Cerebellar cortex (tissue), 1 donor: ENCODE data around the gene MED8.

Source experiments
- DNase-seq: peaks from one replicate; pipeline ENCODE4 v3.0.0-alpha.2; 2015; ENCODE audit warnings: low spot score

The MED8 gene

DNA sequence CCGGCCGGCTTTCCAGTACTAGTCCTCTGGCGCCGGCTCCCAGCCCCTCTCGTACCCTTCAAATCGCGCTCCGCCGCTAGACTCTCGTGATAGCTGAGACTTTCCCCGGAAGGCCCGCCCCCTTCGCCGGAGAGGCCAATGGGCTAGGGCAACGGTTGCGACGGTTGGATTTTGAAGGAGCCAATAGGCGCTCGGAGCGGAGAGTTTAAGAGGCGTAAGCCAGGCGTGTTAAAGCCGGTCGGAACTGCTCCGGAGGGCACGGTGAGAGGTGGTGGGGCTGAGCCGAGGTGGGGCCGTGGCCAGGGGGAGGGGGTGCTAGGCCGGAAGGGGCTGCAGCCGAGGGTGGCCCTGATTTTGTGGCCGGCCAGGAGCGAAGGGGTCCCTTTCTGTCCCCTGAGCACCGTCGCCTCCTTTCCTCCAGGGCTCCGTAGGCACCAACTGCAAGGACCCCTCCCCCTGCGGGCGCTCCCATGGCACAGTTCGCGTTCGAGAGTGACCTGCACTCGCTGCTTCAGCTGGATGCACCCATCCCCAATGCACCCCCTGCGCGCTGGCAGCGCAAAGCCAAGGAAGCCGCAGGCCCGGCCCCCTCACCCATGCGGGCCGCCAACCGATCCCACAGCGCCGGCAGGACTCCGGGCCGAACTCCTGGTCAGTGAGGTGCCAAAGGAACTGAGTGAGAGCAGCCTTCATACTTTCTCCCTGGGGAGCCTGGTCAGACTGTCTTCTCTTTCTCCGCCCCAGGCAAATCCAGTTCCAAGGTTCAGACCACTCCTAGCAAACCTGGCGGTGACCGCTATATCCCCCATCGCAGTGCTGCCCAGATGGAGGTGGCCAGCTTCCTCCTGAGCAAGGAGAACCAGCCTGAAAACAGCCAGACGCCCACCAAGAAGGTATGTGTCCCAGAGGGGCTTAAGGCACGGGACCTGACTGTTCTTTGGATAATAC, 30.6 kb downstream of the MED8 start, which contains the start of gene CDC20:
Gene CDC20 (plus strand): TSS at position 236 of the 948 bp plus-strand sequence. CDS start 235 bp downstream, at position 471.
- peak; percentile 98 for DNase-seq

DNA sequence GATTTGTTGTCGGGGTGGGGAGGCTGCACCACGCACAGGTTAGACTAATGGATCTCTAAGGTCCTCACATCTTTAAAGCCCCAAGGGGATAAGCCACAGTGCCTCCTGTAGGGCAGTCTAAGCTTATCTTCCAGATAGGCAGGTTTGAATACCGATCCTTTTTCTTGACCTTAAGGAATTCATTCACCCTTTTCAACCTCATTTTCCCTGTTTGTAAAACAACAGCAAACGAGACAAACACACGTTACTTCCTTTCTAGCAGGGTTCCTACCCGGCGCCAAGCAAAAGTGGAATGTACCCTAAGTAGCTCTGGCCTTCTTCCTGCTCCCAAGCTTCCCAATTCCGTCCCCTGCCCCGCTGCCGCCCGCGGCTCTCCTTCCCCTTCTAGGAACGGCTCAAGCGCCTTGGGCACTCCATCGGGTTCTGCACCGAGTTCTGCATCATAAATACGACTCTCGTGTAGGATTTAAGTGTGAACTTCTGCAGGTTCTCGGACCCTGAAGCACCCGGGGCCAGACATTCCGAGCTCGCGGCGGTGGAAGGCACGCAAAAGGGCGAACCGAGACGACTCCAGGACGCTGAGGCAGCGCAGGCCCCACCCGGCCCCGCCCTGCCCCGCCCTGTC, 31.4 kb downstream of the MED8 start:
- peak; percentile 48 for DNase-seq

DNA sequence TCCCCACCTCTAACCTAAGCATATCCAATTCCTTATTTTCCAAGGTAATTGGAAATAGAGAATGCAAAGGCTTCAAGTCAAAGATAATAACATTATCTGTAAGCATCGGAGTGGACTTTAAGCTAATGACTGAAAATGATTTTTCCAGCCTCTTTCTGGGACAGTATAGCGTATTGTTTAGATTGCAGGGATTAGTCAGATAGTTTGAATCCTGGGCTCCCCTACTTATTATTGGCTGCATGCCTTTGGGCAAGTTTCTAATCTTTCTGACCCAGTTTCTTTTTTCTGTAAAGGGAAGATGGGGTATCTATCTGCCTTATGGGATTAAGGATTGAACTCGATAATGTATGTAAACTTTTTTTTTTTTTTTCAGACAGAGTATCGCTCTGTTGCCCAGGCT, 32.3 kb downstream of the MED8 start:
- DNase-seq = no peak

DNA sequence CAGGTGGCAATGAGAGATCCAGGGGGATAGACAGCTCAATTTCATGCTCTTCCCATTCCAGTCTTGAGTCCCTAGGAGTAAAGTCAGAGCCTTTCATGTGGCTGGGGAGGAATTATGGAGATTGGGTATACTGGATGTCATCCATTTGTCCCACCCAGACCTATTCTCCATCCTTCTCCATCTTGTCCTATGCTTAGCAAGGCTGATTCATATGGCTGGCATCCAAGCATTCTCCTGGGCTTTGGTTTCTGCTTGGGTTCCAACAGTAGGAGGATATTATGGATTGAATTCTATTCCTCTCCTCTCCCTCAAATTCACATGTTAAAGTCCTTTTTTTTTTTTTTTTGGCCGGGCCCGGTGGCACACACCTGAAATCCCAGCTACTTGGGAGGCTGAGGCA, 34.7 kb downstream of the MED8 start:
- DNase-seq = no peak

DNA sequence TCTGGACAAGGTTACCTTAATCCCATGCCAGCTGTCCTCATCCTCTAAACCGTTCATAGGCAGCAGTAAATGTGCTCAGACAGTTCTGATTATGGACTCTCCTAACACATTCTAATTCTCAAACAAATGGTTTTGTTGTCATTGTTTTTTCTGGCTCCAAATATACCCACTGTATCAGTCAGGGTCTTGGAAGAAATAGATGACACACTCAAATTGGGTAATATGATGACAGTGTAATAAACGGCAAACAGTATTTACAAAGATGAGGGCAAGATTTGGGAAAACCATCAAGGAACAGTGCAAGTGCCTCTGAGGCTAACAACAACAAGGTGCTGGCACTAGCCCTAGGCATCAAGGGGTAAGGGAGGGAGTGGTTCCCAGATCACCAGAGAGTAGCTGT, 35.1 kb downstream of the MED8 start:
- DNase-seq = no peak

DNA sequence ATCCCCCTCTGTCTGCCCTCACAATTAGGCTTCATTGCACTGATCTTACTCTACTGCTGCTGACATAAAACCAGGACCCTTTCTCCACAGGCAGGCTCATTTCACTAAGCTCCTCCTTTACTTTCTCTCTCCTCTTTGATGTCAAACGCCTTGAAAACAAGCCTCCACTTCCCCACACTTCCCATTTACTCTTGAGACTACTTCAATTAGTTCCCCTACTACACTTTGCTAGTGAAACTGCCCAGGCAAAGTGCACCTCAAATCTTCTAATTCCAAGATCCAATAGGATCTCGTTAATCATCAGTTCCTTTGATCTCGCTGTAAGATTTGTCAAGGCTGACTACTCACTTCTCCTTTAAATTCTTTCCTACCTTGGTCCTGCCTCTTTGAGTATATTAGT, 36.7 kb downstream of the MED8 start:
- no peak for DNase-seq

DNA sequence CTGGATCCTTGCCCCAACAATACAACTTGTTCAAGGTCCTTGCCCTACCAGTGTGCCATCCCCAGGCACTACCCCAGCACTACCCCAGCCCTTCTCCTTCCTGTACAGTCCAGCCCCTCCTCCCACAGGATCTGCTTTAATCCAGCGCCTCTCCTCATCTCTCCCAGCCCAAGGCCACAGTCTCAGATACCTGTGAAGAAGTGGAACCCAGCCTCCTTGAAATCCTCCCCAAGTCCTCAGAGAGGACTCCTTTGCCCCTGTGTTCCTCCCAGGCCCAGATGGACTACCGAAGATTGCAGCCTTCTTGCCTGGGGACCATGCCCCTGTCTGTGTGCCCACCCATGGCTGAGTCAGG, 37.3 kb downstream of the MED8 start:
- no peak for DNase-seq

DNA sequence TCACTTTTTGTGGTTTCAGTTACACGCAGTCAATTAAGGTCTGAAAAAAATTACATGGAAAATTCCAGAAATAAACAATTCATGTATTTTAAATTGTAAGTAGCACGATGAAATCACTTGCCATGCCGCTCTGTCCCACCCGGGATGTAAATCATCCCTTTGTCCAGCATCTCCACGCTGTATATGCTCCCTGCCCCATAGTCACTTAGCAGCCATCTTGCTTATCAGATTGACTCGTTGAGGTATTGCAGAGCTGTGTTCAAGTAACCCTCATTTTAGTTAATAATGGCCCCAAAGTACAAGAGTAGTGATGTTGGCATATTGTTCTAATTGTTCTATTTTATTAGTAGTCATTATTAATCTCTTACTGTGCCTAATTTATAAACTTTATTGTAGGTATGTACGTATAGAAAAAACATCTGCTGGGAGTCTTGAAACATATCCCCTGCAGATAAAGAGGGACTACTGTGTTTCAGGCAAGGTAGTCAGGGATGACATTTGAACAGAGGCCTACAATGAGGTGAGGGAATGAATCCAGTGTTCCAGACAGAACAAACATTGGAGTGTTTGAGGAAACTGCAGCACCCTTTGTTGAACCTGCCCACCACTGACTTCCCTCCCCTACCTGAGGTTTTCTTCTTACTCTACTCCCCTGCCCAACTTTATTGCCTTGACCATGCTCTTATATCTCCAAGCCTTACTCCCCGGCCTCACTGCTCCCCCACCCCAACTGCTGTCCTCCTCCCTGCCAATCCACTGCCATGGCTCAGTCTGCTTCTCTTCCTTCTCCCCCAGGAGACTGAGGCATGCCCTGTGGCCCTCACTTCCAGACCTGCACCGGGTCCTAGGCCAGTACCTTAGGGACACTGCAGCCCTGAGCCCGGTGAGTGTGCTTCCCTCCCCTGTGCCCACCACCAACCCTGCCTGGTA, 37.9 kb downstream of the MED8 start:
- DNase-seq = no peak

DNA sequence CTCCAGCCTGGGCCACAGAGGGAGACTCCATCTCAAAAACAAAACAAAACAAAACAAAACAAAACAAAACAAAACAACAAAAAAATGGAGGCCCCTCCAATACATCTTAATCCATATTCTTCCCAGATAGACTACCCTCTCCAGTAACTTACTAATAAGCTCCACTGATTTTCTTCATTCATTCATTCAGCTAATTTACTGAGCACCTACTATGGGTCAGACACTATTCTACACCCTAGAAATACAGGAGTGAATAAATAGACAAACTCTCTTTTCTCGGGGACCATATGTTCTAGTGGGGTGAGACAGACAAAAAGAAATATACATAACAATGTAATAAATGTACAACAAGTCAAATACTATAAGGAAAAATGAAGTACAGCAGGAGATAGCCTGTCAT, 38.6 kb downstream of the MED8 start:
- DNase-seq = no peak

DNA sequence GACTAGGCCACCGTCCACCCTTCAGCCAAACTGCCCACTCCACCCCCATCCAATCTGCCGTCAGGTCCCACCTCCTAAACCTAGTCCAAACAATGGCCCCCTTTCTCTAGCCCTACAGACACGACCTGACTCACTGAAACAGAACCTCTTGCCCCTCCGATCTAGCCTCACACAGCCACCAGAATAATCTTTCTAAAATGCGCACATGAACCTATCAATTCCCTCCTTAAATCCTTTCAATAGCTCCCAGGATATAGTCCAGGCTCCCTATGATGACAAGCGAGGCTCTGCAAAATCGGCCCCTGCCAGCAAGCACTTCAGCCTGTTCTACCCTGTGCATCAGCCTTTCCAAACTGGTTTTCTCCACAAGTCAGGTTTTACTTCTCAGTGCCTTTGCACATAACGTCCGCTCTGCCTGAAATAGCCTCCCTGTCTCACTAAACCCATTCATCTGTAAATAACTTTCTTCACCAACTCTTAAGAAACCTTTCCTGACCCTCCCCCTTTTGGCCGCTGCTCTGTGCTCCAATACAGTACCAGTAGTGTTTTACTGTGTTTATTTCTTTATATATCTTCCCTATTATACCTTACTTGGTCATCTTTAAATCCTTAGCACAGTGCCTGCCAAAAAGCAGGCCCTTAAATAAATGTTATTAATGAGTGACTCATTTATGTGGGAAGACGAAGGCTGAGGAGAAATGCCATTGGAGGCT, 39.9 kb downstream of the MED8 start:
- peak; percentile 40 for DNase-seq

DNA sequence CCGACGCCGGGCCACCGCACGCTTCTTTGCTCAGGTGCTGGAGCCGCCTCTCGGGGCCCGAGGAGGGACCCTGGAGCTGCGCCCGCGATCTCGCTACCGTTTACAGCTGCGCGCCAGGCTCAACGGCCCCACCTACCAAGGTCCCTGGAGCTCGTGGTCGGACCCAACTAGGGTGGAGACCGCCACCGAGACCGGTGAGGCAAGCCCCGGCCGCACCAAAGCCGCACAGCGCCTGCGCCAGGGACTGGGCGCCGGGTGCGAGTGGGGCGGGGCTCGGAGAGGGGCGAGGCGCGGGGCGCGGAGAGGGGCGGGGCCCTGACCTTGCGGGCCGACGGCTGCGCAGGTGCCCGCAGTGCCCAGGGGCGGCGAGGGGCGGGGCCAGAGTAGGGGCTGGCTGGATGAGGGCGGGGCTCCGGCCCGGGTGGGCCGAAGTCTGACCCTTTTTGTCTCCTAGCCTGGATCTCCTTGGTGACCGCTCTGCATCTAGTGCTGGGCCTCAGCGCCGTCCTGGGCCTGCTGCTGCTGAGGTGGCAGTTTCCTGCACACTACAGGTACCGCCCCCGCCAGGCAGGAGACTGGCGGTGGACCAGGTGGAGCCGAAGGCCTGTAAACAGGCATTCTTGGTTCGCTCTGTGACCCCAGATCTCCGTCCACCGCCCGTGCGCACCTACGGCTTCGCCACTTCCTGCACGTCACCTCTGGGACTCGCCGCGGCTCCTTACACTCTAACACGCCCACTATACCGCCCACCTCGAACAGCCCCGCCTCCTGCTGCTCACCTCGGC, 40.6 kb downstream of the MED8 start:
- DNase-seq = peak; percentile 77

DNA sequence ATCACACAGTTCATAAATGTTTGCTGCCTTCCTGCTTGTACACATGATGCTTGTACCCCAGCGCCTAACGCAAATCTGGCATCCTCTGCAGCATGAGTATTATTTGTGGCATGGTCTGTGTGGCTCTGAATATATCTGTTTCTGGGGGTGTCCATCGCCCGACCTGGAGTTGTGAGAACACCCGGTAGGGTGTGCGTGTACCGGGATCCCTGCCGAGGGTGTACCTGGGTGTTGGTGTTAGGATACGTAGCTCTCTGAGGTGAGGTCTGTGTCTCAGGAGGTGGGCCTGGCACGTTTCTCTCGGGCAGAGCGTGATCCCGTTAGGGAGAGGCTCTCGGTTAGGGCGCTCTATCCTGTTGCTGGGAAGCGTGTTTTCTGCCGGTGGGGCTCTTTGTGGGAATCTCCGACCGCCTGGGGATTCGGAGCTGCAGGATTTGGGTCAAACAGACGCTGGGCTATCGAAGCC, 41.2 kb downstream of the MED8 start:
- peak; percentile 44 for DNase-seq

DNA sequence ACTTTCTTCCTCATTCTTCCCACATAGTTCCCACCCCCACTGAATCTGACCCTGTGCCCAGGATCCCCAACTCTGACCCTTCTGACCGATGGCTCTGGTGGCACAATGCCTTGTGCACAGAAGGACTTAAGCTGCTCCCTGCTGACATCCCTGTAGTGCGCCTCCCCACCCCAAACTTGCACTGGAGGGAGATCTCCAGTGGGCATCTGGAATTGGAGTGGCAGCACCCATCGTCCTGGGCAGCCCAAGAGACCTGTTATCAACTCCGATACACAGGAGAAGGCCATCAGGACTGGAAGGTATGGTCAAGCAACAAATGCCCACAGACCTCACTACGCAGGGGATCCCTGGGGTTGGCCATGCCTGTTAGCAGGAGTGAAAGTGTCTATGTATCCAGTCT, 43.0 kb downstream of the MED8 start:
- DNase-seq = no peak

DNA sequence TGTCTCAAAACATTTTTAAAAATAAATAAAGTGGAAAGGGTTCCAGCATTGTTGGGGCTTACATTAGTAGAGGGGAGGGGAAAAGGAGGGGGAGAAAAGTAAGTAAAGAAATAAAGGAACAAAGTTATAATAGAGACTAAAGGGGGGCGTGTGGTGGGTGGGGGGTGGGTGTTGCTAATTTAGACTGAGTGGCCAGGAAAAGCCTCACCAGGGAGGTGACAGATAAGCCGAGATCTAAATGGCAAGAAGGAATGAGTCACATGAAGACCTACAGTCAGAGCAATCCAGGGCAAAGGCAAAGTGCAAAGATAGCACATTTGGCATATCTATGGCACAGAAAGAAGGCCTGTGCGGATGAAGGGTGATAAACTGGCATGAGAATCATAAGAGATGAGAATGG, 44.5 kb downstream of the MED8 start:
- DNase-seq = no peak

DNA sequence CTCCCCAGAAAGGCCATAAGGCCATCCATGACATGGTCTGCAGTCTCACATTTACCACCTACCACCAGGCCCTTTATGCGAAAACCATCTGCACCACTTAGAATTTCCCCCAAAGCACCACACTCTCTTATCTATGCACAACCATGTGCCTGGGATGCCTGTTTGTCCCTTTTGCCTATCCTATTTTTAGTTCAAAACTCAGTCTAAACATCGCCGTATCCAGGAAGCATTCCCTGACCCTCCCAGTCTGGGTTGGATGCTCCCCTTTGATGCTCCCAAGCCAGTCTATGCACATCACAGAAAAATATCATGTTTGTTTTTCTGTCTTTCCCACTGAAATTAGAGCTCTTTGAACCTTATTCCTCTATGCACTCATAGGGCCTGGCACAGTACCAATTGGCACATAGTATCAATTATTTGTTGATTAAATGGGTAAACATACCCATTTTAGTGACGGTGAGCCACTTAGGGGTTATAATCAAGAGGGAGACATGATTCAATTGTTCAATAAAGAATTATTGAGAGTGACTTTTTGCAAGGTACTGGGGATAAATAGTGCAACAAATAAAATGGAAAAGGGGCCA, 45.2 kb downstream of the MED8 start:
- no peak for DNase-seq

DNA sequence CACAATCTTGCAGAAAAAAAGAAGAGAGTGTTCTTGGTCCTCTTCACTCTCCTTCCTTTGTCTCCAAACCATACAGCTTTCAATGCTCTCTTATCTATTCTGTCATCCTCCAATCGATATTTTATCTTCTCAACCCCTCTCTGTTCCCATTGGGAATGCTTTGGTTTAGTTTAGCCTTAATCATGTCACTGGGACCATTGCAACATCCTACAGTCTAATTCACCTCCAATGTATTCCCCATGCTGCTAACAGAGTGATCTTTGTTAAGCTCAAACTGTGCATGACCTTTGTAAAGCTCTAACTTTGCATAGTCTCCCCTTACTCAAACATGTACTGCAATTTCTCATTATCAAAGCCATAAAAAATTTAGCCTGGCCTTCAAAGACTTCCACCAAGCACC, 49.0 kb downstream of the MED8 start:
- no peak for DNase-seq

DNA sequence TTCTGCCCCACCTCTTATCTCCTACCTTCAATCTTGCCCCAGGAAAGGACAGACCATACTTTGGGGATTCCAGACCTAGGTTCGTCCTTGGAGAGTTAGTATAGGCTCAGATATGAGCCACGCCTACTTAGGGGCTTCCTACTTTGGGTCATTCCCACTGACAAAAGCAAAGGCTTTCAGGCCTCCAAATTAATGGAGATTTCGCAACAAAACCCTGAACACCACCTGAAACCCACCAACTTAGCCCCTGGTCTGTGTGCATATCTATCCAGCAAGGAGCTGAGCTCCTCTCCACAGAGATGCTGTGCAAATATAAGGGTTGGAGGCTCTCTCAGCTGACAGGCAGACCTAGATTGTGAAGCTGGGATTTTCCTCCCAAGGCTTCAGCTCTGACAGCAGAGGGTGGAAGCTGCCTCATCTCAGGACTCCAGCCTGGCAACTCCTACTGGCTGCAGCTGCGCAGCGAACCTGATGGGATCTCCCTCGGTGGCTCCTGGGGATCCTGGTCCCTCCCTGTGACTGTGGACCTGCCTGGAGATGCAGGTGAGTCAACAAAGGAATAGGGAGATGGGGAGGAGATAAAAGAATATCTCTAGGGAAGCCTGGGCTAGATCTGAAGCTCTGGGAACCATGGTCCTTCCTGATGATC, 49.9 kb downstream of the MED8 start:
- no peak for DNase-seq

DNA sequence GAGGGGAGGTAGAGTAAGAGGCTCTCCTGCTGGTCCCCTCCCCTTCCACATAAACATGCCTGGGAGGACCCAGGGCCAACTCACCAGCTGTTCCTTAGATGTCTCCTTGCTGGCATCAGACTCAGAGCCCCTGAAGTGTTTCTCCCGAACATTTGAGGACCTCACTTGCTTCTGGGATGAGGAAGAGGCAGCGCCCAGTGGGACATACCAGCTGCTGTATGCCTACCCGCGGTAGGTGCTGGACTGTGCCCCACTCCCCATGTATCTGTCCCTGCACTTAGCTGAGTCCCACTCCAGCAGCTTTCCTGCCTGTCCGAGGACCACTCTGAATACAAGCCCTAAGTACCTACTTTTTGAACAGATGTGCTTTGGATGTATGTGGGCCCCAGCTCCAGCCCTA, 51.6 kb downstream of the MED8 start:
- DNase-seq = no peak

DNA sequence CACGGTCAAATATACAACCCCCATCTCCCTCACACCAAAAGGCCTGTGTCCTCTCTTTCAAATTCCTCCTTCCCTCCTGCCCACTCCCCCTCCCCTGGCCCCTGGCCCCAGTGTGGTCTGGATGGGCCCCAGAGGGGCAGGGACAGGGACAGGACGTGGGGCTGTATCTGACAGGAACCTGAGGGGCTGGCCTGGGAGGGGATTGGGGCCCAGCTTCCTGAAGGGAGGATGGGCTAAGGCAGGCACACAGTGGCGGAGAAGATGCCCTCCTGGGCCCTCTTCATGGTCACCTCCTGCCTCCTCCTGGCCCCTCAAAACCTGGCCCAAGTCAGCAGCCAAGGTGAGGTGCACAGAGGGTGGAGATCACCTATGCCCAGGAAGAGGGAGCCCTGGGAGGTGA, 52.0 kb downstream of the MED8 start, which contains the start of gene MPL:
Gene MPL (plus strand): TSS at position 231 of the 400 bp plus-strand sequence. CDS start 31 bp downstream, at position 262.
- DNase-seq = no peak
